ENCODE data around the gene AFAP1.

AFAP1 gene

DNA sequence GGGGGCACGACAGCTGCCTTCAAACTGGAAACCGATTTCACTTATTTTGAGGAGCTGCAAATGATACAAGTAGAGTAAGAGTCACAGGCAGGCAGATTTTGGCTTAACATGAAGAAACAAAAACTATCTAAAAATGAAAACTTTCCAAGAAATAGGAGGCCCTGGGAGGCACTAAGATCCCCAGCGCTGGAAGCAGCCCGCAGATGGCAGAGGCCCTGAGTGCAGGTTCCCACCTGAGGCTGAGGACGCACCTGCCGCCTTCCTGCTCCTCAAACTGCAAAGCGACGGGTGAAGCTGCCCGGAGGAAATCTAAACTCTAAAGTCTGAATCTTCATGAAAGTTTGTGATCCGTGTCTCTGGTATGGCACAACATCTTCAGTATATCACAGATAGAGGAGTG lies 138.7 kb downstream of the AFAP1 start:
- no peak for DNase-seq

DNA sequence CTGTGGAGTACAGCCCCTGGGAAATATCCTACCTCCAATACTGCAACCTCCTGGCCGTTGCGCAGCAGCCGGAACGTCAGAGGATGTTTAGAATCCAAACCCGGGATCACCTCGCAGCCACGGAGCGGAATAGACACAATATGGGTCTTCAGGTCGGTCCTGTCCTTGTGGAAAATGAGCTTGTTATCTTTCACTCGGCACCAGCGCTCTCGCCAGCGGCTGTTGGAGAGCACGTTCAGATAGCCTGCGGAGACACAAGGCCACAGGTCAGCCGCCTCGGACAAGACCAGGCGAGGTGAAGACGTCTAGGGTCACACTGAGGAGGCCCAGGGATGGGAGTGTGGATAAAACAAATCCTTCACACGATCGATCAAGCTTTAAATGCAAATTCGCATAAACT lies 139.3 kb downstream of the AFAP1 start:
- DNase-seq, result no peak

DNA sequence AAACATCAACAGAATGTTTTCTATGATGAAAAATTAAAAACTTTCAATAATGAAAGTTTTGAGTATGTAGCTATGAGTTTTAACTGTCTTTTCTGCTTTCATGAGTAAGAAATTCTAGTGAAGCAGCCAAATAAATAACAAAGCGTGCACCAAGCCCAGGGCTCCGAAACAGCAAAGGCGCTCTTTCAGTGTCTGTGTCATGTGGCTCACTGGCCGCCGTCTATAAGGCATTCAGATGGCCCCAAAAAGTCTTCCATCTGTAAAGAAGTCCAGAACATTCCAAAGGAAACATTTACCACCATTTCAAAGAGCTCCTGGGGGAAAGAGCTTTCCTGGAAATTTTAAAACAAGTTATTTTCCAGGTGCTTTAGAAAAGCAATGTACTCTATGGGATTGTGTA lies 139.9 kb downstream of the AFAP1 start:
- no peak for DNase-seq

DNA sequence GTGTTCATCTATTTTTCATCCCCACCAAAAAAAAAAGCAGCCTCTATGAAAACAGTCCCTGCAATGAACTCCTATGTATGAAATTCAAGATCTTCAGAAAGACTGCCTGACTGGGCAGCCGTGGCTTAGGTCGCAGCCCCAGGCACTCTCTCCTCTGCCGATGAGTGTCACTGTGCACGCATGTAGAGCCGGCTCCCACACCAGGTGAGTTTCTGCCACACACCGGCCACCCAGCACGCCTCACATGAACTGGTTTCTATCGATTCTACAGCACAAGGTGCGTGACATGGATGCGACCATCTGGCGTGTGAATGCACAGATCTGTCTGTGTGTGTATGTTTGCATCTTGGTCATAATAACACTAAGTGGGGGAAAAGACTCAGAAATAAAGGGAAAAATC lies 140.4 kb downstream of the AFAP1 start:
- DNase-seq, result no peak

DNA sequence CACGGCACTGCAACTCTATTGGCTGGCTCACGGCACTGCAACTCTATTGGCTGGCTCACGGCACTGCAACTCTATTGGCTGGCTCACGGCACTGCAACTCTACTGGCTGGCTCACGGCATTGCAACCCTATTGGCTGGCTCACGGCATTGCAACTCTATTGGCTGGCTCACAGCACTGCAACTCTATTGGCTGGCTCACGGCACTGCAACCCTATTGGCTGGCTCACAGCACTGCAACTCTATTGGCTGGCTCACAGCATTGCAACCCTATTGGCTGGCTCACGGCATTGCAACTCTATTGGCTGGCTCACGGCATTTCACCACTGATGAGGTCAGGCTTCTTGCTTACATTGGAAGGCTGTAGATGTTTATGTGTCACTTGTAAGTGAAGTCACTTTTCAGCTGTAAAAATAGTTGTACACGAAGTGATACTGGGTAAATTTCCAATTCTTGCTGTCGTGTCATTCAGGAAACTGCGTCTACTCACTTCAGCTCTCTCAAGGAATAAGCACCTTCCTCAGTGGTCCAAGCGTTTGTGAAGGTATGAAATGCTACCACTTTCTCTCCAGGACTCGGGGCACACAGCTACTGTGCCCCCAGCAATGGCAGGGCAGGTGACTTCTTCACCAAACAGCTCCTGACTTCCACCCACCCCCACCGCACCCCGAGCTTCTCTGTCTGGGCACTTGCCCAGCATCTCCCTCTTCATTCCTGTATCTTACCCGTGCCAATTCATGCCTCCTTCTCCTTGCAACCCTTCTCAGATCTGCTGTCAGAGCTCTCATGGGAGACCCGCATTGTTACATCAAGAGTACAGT lies 141.3 kb downstream of the AFAP1 start:
- no peak for DNase-seq

DNA sequence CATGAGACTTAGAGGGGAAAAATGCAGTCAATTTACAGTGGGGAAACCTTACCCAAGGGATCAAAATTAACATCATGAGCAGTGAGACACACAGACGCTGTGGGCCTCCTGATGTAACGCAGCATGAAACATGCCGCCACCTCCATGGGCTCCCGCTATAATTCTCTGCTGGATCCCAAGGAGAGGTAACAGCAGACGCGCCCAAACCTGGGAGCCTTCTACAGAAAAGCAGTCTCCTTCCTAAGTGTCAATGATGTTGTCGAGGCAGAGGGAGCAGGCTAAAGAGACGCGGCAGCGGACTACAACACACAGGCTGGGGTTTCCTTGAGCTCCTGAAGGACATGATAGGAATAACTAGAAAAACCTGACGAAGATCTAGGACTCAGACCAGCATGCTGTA lies 142.3 kb downstream of the AFAP1 start:
- no peak for DNase-seq

DNA sequence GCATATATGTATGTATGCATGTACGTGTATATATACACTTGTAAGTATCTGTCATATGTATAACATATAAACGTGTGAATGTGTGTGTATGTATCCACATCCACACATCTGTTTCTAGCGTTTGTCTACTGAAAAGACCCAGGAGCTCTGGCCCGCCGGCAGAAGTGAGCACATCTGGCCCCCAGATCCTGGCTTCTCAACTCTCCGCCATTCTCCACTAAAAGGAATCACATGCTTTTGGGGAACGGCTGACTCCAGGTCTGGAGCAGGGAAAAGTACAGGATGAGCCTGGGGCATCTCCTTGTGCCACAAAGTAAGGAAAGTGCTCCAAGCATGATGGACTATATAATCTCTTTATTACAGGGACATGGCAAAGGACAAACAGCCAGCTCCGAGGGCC lies 143.7 kb downstream of the AFAP1 start:
- DNase-seq, result no peak

DNA sequence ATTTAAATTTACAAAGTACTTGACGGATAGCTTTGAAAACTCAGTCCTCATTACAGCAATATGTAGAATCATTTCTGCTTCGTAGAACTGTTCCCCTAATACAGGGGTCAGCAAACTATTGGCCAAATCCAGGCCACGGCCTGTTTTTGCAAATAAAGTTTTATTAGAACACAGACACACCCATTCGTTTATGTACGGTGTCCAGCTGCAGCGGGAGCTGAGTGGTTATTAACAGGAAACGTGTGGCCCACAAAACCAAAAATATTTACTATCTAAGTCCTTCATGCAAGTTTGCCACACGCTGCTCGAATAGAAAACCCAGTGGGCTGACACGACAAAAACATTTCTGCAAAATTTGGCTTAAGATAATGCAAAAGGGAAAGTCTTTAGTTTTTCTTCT lies 146.5 kb downstream of the AFAP1 start:
- DNase-seq, result no peak

DNA sequence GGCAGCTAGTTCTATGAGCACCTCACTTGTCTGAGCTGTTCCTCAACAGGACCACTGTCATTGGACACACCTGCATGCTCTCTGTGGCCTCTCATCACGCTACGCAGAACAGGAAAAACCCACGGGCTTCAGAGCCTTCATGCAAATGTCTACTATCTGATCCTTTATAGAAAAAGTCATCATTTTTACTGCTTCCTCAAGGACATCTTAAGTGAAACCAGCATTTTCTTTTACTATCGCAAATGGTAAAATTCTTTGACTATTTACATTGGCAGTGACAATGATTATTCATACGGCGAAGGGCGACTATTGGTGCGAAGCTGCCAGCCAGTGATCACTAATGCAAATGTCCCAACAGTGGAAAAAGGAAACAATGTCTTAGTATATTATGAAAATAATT lies 147.0 kb downstream of the AFAP1 start:
- DNase-seq, result no peak

DNA sequence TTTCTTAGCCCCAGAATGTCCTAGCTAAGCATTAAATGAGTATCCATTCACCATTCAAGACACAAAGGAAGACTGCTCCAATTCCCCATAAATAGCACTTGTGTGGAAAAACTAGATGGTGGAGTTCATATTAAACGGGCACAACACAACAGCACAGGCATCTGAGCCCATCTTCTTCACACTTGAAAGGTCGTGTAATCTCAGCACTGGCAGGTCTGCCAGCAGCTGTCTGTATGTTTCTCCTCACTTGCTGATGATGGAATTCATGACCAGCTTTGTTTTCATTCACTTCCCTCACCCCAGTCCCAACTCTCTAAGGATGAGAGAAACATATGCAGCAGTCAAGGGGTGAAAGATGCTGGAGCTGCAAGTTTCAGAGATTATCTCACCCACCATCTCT lies 148.7 kb downstream of the AFAP1 start:
- DNase-seq, result no peak

DNA sequence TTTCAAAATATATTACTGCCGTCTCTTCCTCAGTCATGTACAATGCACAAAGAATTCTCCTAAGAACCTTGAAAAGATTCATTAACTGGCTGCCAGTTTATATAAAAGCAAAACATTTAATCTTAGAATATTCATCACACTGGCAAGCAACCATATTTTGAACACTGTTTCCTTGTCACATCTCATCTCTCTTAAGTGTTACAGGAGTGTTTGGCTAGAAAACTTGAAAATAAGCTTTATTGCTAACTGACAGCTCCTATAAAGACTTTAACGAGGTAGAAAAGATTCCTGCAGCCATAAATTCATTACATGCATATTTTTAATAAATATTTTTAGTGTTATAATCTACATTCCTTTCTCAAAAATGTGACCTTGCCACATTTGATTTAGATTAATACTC lies 149.6 kb downstream of the AFAP1 start:
- DNase-seq, result no peak

DNA sequence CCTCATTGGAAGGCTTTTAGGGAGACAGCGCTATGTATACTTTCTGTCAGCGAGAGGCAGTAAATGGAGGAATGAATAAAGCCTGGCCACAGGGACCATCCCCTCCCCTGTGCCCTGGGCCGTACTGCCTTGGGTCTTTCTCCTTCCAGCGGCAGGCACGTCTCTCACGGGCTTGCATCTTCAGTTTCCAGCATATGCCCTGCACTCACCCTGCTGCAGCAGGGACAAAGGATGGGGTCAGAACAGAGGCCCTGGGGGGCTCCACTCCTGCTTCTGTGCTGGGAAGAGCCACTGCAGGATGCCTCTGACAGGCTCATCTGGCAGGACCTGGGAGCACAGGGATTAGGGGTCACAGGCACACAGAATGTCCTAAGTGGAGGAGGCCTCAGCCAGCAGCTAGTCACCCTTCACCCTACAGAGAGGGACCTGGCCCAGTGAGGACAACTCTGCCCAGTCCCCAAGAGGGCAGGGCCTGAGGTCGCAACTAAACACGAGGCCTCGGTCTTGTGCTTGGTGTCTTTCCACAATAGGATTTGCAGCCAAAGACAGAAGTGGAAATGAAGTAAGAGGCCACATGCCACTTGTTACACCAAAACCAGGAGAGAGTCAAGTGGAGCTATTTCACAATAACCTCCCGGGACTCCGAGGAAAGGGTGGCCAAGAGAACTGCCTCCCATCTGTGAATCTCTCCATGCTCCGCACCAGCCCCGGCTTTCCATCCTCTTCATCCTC lies 150.8 kb downstream of the AFAP1 start:
- no peak for DNase-seq

DNA sequence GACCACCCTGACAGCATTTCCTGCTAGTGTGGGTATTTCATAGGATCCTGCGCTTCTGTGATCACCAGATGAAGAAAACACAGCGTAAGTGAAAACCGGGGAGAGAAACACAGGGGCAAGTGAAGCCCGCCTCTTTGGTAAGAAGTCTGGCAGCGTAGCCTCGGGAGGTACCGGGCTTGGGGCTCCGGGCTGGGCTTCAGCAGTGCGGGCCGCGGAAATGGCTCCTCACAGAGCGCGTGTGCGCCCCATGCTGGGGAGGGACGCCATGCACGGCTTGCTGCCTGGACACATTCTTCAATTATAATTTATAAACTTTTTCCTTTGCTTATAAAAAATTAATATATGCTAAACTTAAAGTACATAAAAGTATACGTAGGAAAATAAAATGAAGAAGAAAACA lies 151.5 kb downstream of the AFAP1 start:
- no peak for DNase-seq

DNA sequence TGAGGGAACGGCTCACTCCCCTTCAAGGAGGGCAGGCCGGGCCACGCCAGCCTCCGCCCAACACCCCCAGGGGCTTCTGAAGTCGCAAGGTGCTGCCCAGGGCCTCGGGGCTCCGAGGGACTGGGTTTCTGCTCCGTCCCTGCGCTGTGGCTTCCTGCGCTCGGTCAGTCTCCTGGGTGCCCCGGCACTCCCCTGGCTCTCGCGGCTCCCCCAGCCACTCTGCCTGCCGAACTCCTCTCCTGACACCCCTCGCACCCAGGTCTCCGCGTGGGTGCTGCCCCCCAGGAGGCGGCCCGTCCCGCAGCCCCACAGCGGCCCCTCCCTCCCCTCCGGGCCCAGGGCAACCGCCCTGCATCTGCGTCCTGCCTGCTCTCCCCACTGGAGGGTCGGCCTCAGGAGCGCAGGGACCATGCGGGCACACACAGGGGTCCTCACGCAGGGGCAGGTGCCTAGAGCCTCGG lies 151.9 kb downstream of the AFAP1 start:
- DNase-seq, result no peak

DNA sequence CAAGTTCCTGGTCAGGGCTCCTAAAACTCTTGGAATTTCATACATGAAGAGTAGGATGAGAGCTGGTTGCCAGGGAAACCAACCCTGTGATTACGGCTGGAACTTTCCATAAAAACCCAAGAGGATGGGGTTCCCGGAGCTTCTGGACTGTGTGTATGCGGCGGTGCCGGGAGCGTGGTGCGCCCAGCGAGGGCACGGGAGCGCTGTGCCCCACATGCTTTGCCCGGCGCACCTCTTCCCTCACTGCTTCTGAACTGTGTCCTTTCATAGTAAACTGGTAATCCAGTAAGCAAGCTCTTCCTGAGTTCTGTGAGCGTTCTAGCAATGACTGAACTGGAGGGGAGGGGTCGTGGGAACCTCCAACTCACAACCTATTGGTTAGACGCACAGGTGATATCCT lies 152.6 kb downstream of the AFAP1 start:
- no peak for DNase-seq

DNA sequence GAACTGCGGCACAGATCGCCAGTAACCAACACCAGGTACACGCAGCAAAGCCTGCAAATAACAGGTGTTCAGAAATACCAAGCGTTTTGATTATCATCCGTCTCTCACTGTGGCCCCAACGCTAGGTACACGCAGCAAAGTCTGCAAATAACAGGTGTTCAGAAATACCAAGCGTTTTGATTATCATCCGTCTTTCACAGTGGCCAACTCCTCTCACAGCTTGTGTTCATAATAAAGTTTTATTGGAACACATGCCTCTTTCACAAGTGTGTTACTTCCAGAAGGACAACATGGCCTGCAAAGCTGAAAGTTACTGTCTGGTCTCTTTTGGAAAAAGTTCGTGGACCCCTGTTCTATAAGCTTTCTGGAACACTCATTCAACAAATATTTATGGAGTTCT lies 153.1 kb downstream of the AFAP1 start:
- no peak for DNase-seq

DNA sequence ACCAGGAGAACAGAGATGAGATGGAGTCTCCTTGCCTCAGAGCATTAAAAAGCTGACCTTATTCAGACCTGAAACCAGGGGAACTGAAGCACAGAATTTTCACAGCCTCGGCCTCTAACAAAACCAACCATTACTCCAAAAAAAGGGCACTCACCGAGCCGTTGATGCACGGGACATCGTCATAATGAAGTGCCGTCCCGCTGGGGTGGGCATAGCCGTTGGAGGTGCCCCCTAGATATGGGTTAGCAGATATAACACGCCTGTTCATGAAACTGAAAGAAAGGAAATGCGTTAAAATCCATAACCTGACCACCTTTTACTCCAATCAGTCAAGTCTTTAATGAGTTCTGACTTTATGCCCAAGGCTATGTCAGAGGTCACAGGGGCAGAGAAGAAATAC lies 153.6 kb downstream of the AFAP1 start:
- DNase-seq, result no peak

DNA sequence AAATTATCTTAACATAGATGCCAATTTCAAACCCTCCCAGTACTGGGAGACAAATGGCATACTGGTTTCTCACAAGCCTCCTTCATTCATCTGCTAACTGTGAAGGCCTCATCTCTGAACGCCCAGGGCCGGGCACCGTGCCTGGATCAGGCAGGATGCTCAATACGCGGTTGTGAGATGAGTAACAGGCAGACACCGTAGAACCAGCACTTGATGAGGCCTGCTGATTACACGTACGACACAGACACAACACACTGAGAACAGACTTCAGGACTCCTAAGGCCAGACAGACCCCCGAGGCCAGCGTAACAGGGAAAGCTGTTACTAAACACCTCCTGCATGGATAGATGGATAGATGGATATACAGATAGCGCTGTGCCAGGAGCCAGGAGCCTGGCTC lies 154.6 kb downstream of the AFAP1 start:
- no peak for DNase-seq

DNA sequence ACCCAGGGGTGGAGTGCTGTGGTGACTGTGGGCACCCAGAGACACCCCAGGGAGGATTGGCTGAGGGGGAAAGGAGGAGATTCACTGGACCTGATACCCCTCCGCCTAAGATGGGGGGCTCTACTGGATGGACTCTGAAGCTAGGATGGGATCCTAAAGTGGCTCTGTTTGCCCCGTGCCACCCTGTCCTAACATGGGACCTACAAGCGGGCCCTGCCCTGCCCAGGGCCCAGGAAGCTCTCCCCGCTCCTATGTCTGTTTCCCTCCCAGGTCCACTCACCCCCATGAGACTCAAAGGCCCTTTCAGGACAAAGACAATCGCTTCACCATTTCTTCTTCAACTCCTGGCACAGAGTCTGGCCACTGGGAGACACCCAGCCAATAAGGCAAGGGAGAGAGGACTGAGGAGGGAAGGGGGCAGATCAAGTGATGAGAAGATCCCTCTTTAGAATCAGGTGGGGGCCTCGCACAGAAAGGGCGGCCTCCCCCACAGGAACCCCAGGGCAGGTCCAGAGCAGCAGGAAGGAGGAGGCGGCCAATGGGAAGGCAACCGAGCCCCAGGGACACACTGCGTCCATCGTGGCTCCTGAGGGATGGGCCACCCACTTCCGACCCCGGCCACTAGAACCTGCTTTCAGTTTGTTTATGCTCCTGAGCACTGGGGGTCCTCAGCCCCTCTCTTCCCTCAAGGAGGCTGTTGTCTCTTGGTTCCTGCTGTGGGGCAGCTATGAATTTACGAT lies 155.4 kb downstream of the AFAP1 start:
- DNase-seq, result no peak

DNA sequence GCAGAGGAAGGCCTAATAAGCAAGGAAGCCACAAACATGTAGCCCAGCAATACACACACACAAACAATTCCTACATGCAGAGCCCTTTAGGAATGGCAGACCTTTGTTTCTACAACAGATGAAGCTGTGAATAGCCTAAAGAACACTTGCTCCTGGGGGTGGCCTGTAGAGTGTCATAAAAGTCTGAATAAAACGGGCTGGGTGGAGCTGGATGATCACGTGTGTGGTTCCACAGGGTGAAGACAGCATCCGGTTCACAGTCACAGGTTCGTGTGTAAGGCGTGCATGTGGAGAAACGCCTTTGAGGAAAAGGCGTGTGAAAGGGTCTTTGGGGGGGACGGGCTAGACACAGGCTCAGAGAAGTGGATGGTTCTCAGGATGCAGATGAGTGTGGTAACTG lies 156.1 kb downstream of the AFAP1 start:
- no peak for DNase-seq

DNA sequence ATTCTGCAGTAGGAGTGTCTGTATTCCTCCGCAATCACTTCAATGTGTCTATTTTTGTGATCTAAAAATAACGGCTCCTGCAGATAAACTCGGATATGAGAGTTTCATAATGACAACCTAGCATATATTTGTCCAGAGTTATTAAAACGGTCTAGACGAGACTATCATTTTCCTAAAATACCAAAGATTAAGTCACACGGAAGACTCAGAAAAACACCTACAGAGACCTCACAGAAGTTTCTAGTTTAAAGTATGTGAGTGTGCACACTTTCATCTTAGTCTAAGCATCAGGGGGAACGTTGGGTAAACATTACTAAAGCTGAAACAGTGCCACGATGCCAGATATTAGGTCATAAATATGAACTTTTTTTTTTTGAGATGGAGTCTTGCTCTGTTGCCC lies 156.9 kb downstream of the AFAP1 start:
- no peak for DNase-seq

DNA sequence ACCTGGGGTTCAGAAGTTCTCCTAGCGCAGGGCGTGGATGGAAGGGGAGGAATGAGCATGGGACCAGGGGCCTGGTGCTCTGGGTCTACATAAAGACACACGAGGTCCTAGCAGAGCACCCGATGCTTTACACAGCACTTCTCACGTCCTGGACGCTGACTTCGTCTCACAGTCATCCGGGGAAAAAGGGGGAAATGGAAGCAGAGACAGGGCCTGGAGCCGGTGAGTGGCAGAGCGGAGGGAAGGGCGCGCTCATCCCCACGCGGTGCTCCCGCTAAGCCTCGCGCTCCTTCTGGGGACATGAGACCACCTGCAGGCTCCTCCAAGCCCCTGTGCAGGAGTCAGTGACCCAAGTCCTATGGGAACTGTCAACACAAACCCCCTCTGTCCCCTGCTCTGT lies 157.7 kb downstream of the AFAP1 start:
- no peak for DNase-seq

DNA sequence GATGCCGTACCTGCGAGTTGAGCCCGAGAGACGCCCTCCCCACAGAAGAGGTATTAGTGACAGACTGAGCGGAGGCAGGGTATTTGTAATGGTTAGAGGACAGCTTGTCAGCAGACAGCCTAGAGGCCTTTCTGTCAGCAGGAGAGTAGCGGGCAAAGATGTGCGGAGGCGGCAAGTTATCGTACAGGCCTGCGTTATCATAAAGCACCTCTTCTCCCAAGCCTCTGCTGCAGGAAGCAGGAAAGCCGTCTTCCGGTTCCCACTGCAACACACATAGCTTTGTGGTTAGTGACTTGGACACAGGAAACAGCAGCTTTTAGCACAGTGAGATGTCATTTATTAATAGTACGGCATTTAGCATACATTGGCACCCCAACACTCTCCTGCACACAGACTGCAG lies 158.3 kb downstream of the AFAP1 start:
- no peak for DNase-seq

DNA sequence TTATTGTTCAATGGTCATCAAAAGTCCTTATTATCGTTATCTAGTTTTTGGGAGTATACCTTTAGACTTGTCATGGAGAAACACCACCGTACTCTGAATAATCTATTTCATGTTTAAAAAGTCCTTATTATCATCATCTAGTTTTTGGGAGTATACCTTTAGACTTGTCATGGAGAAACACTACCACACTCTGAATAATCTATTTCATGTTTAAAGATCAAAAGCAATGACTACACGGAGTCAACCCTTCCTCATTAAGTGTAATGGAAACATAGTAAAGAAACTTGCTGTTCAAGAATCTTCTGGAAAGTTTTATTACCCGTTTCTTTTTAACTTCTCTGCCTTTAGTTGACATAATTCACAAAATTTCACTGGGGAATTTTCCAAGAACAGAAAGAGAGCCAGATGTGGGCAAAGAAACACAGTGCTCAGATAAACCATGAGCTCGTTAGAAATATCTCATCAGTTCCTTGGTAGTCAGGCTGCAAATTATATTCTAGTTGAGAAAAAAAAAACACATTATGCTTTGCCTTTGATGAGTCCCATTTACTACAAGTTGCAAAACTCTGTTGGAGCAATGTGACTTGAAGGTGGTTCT lies 158.8 kb downstream of the AFAP1 start:
- DNase-seq, result no peak

All from NCI-H187 treated with DMSO at 0.1 percent for 48 hours (cell line).